HG03196 (cell line): ENCODE data around the gene CLBA1.

Source experiments
- ATAC-seq: cut with Tn5 transposase; IDR thresholded peaks from one replicate; pipeline ENCODE4 v1.9.1; 2021; ENCODE audit not compliant: unreplicated experiment

Gene CLBA1

GRCh38 chr14:104979758-104980610, 5.6 kb upstream of the CLBA1 start:
- no peak for ATAC-seq

GRCh38 chr14:104980611-104981531, 4.7 kb upstream of the CLBA1 start:
- no peak for ATAC-seq

GRCh38 chr14:104981699-104982541, 3.7 kb upstream of the CLBA1 start:
- ATAC-seq, result no peak

GRCh38 chr14:104982548-104983230, 2.9 kb upstream of the CLBA1 start:
- ATAC-seq, result no peak

- no peak for ATAC-seq
Observed at GRCh38 chr14:104983231-104983721, 2.3 kb upstream of the CLBA1 start.

GRCh38 chr14:104984056-104984894, 1.3 kb upstream of the CLBA1 start:
- no peak for ATAC-seq

GRCh38 chr14:104986487-104987164, 1.0 kb downstream of the CLBA1 start:
- ATAC-seq, result no peak

GRCh38 chr14:104989236-104989950, 3.8 kb downstream of the CLBA1 start:
- ATAC-seq, result no peak

- no peak for ATAC-seq
Observed at GRCh38 chr14:104989951-104990303, 4.3 kb downstream of the CLBA1 start.

- no peak for ATAC-seq
Observed at GRCh38 chr14:104991896-104992230, 6.3 kb downstream of the CLBA1 start.

GRCh38 chr14:104992501-104992900, 6.9 kb downstream of the CLBA1 start:
- no peak for ATAC-seq

- ATAC-seq, result no peak
Observed at GRCh38 chr14:104993306-104993705, 7.7 kb downstream of the CLBA1 start.

GRCh38 chr14:104993808-104994591, 8.4 kb downstream of the CLBA1 start:
- ATAC-seq, result no peak

- ATAC-seq, result no peak
Observed at GRCh38 chr14:104994978-104995377, 9.4 kb downstream of the CLBA1 start.

- ATAC-seq, result no peak
Observed at GRCh38 chr14:104996032-104996431, 10.4 kb downstream of the CLBA1 start.

GRCh38 chr14:104996483-104996882, 10.9 kb downstream of the CLBA1 start:
- ATAC-seq, result no peak

GRCh38 chr14:104998801-104999200, 13.2 kb downstream of the CLBA1 start:
- no peak for ATAC-seq

- no peak for ATAC-seq
Observed at GRCh38 chr14:104999361-104999760, 13.8 kb downstream of the CLBA1 start.
